ENCODE measurements around the gene RCAN3. TPM values are rescaled to one million over a fixed set of nuclear protein-coding genes. Genes with fewer than 3 reads are reported as not detected.
"Not testable (repeated sequence)": the region's sequence is repeated elsewhere in the genome, so short reads cannot be mapped to it uniquely, and the experiment has no call there.

Gene RCAN3
- total and polyA plus RNA-seq, 9 of the 15 experiments (the other 6 are each of a cell fraction or from before 2014, with no cell fraction given): 0.10 to 1.4 (median 0.43) TPM

DNA sequence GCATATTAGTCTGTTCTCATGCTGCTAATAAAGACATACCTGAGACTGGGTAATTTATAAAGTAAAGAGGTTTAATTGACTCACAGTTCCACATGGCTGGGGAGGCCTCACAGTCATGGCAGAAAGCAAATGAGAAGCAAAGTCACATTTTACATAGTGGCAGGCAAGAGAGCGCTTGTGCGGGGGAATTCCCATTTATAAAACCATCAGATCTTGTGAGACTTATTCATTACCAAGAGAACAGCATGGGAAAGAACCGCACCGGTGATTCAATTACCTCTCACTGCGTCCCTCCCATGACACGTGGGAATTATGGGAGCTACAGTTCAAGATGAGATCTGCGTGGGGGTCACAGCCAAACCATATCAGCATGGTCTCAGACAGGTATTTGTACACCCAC is 14.5 kb upstream of the RCAN3 start:
- H3K27me3 ChIP-seq (ENCODE audit: control insufficient read depth in 2 of 2, insufficient read depth in 2 of 2, low read length in 2 of 2); H2AFZ ChIP-seq (ENCODE audit: low read depth, low read length); POLR2A ChIA-PET; in situ Hi-C loops (cut with MboI); H3K9ac ChIP-seq (ENCODE audit: insufficient read depth in 1 of 2, low read depth in 2 of 2, low read length in 2 of 2); FAIRE-seq; BruUV-seq (replicated peaks); H3K4me1 ChIP-seq (replicated peaks in 1 of 2; ENCODE audit: control insufficient read depth in 2 of 2, insufficient read depth in 2 of 2, low read length in 2 of 2); H3K4me3 ChIP-seq; CTCF ChIA-PET (ENCODE audit: low intra/inter-chr PET ratio); DNase-seq (ENCODE audit: extremely low read depth in 1 of 4, low spot score in 3 of 4); H3K4me2 ChIP-seq (ENCODE audit: insufficient read depth, low read length); H3K9me1 ChIP-seq (ENCODE audit: control insufficient read depth, insufficient read depth, low read length); H4K20me1 ChIP-seq (replicated peaks; ENCODE audit: control insufficient read depth, insufficient read depth, low read length); H3K36me3 ChIP-seq (ENCODE audit: control insufficient read depth, insufficient read depth, low read length); H3K27ac ChIP-seq (ENCODE audit: extremely low read depth, low read depth, low read length); ATAC-seq; H3K79me2 ChIP-seq (ENCODE audit: control insufficient read depth, insufficient read depth, low read length): not testable (repeated sequence)
- intact Hi-C loops (cut with micrococcal nuclease): loop anchor here (5.0 kb wide), 1 partner anchor 39 kb away; no protein-coding TSS in a partner anchor
- TF ChIP-seq ARID1B (IDR thresholded peaks at IDR 0.05): 0 out of 2 replicates have a peak, but pooled peaks have one; percentile 14
- peak; percentile 54 for TF ChIP-seq CBFA2T3 (IDR thresholded peaks at IDR 0.05)
- H3K9me3 ChIP-seq (replicated peaks; ENCODE audit: control insufficient read depth, insufficient read depth, low read depth, low read length): peaks cover 15% of the 10 kb centered on the region
- 18% methylated on average over 7 of the region's 7 CpGs for WGBS (ENCODE audit: insufficient coverage, low coverage, missing lambda C conversion rate)

GRCh38 chr1:24489674-24490073 is 13.0 kb upstream of the RCAN3 start:
- Histone ChIP-seq H3K9me3 (replicated peaks; ENCODE audit: control insufficient read depth, insufficient read depth, low read depth, low read length) (peaks cover 15% of the 10 kb centered on the region), H3K27me3 (ENCODE audit: control insufficient read depth in 2 of 2, insufficient read depth in 2 of 2, low read length in 2 of 2) (peaks cover 6 to 14% of the 10 kb centered on the region in 2 experiments; a peak in 4 of 5 replicates), H3K79me2 (ENCODE audit: control insufficient read depth, insufficient read depth, low read length) (no peaks in the 10 kb centered on the region), H2AFZ (ENCODE audit: low read depth, low read length) (no peak overlapping the region), H3K27ac (ENCODE audit: extremely low read depth, low read depth, low read length) (no peak overlapping the region), H4K20me1 (replicated peaks; ENCODE audit: control insufficient read depth, insufficient read depth, low read length) (no peaks in the 10 kb centered on the region), H3K4me2 (ENCODE audit: insufficient read depth, low read length) (no peak overlapping the region), H3K4me1 (replicated peaks in 1 of 2; ENCODE audit: control insufficient read depth in 2 of 2, insufficient read depth in 2 of 2, low read length in 2 of 2) (no peaks in the 10 kb centered on the region; a peak in 2 of 5 replicates), H3K9ac (ENCODE audit: insufficient read depth in 1 of 2, low read depth in 2 of 2, low read length in 2 of 2) (no peak overlapping the region), H3K36me3 (ENCODE audit: control insufficient read depth, insufficient read depth, low read length) (no peaks in the 10 kb centered on the region), H3K9me1 (ENCODE audit: control insufficient read depth, insufficient read depth, low read length) (no peaks in the 10 kb centered on the region), H3K4me3 (no peak overlapping the region)
- DNase-seq (ENCODE audit: extremely low read depth in 1 of 4, low spot score in 3 of 4): no peak
- BruUV-seq (replicated peaks): no TSS peak
- intact Hi-C loops (cut with micrococcal nuclease) (loop anchor here (5.0 kb wide), 1 partner anchor 38 kb away; no protein-coding TSS in a partner anchor), in situ Hi-C loops (cut with MboI) (no loop called here)
- no peak for ATAC-seq
- no peak for FAIRE-seq
- POLR2A ChIA-PET: interaction anchor here (2.6 kb wide), 1 partner anchor 8 kb away, joined by 11 read pairs; no protein-coding TSS in a partner anchor
- CTCF ChIA-PET (ENCODE audit: low intra/inter-chr PET ratio): no interaction called here
- 11% methylated on average over 7 of the region's 13 CpGs for WGBS (ENCODE audit: insufficient coverage, low coverage, missing lambda C conversion rate)
- TF ChIP-seq EWSR1 (IDR thresholded peaks at IDR 0.05; ENCODE audit: borderline replicate concordance, low read depth, partially characterized antibody): no peak
- TF ChIP-seq NUFIP1 (IDR thresholded peaks at IDR 0.05; ENCODE audit: partially characterized antibody): no peak
- TF ChIP-seq, protein P1, sequence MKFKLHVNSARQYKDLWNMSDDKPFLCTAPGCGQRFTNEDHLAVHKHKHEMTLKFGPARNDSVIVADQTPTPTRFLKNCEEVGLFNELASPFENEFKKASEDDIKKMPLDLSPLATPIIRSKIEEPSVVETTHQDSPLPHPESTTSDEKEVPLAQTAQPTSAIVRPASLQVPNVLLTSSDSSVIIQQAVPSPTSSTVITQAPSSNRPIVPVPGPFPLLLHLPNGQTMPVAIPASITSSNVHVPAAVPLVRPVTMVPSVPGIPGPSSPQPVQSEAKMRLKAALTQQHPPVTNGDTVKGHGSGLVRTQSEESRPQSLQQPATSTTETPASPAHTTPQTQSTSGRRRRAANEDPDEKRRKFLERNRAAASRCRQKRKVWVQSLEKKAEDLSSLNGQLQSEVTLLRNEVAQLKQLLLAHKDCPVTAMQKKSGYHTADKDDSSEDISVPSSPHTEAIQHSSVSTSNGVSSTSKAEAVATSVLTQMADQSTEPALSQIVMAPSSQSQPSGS (CRISPR knock-in tag; IDR thresholded peaks at IDR 0.05): no peak
- TF ChIP-seq GABPB1 (CRISPR knock-in tag; IDR thresholded peaks at IDR 0.05): no peak
- peak; percentile 18; the same call in 1 of the 2 replicates for TF ChIP-seq CBX5 (IDR thresholded peaks at IDR 0.05; ENCODE audit: borderline replicate concordance, low read depth)
- no peak for TF ChIP-seq ZNF134 (CRISPR knock-in tag; conservative IDR thresholded peaks at IDR 0.05)
- TF ChIP-seq HLTF (IDR thresholded peaks at IDR 0.05): peak; percentile 81; the same call in 1 of the 2 replicates
- no peak for TF ChIP-seq HDAC2 (IDR thresholded peaks at IDR 0.05)
- TF ChIP-seq TRIM28 (IDR thresholded peaks at IDR 0.05): peak; percentile 56; the same call in 1 of the 2 replicates
- TF ChIP-seq CBX1 (IDR thresholded peaks at IDR 0.05; ENCODE audit: low read depth): peak; percentile 53; the same call in 1 of the 2 replicates

Measured in K562 (cell line).